ENCODE results near the gene ZBTB45. TPM values are rescaled to one million over a fixed set of nuclear protein-coding genes. Genes with fewer than 3 reads are reported as not detected.
A peak's percentile ranks its signal among the peaks of the same experiment; 100 is the strongest.

The ZBTB45 gene
- total RNA-seq, result 3.7 TPM

- Histone ChIP-seq H3K9me3 (ENCODE audit: control insufficient read depth in 3 of 3, low read length in 3 of 3) (no peaks in the 10 kb centered on the region), H3K9ac (ENCODE audit: low read depth in 1 of 3, low read length in 3 of 3) (peak within 1 kb of the TSS; percentile 95 to 96 (median 95)), H3K27ac (ENCODE audit: low read depth, low read length) (peak within 1 kb of the TSS; percentile 94), H3K4me3 (ENCODE audit: low read length in 3 of 3) (peak within 1 kb of the TSS; percentile 93 to 97 (median 96)), H3K27me3 (ENCODE audit: control insufficient read depth in 3 of 3, insufficient read depth in 3 of 3, low read length in 3 of 3) (no peaks in the 10 kb centered on the region), H3K36me3 (ENCODE audit: control insufficient read depth in 3 of 3, insufficient read depth in 3 of 3, low read length in 3 of 3) (peaks cover 11 to 18% (median 17%) of the 10 kb centered on the region in 3 donors), H3K4me1 (ENCODE audit: control insufficient read depth in 3 of 3, insufficient read depth in 3 of 3, low read length in 3 of 3) (peaks cover 38 to 55% (median 38%) of the 10 kb centered on the region in 3 donors)
Observed at GRCh38 chr19:58519355-58520256, at the start of gene ZBTB45. Gene ZBTB45 (minus strand): TSS chr19:58519810. CDS start chr19:58517673, 2,137 bp downstream.

GRCh38 chr19:58568453-58569130 is 49.0 kb upstream of the ZBTB45 start:
- Histone ChIP-seq H3K36me3 (ENCODE audit: control insufficient read depth in 3 of 3, insufficient read depth in 3 of 3, low read length in 3 of 3) (peaks cover 21 to 30% (median 27%) of the 10 kb centered on the region in 3 donors), H3K9ac (ENCODE audit: low read depth in 1 of 3, low read length in 3 of 3) (peak overlapping the region in 1 of 3 donors; percentile 3), H3K4me1 (ENCODE audit: control insufficient read depth in 3 of 3, insufficient read depth in 3 of 3, low read length in 3 of 3) (peaks cover 9 to 16% (median 15%) of the 10 kb centered on the region in 3 donors), H3K4me3 (ENCODE audit: low read length in 3 of 3) (no peak overlapping the region), H3K27me3 (ENCODE audit: control insufficient read depth in 3 of 3, insufficient read depth in 3 of 3, low read length in 3 of 3) (no peaks in the 10 kb centered on the region), H3K27ac (ENCODE audit: low read depth, low read length) (no peak overlapping the region), H3K9me3 (ENCODE audit: control insufficient read depth in 3 of 3, low read length in 3 of 3) (no peaks in the 10 kb centered on the region)

GRCh38 chr19:58566989-58567388 is 47.4 kb upstream of the ZBTB45 start:
- Histone ChIP-seq H3K4me1 (ENCODE audit: control insufficient read depth in 3 of 3, insufficient read depth in 3 of 3, low read length in 3 of 3) (peaks cover 18 to 23% (median 23%) of the 10 kb centered on the region in 3 donors), H3K9me3 (ENCODE audit: control insufficient read depth in 3 of 3, low read length in 3 of 3) (no peaks in the 10 kb centered on the region), H3K9ac (ENCODE audit: low read depth in 1 of 3, low read length in 3 of 3) (no peak overlapping the region), H3K27ac (ENCODE audit: low read depth, low read length) (no peak overlapping the region), H3K27me3 (ENCODE audit: control insufficient read depth in 3 of 3, insufficient read depth in 3 of 3, low read length in 3 of 3) (no peaks in the 10 kb centered on the region), H3K4me3 (ENCODE audit: low read length in 3 of 3) (no peak overlapping the region), H3K36me3 (ENCODE audit: control insufficient read depth in 3 of 3, insufficient read depth in 3 of 3, low read length in 3 of 3) (peaks cover 21 to 30% (median 27%) of the 10 kb centered on the region in 3 donors)

- H3K4me1 ChIP-seq (ENCODE audit: control insufficient read depth in 3 of 3, insufficient read depth in 3 of 3, low read length in 3 of 3), result peaks cover 36 to 50% (median 43%) of the 10 kb centered on the region in 3 donors
- no peaks in the 10 kb centered on the region for H3K27me3 ChIP-seq (ENCODE audit: control insufficient read depth in 3 of 3, insufficient read depth in 3 of 3, low read length in 3 of 3)
- peak overlapping the region; percentile 65 to 82 (median 70) for H3K9ac ChIP-seq (ENCODE audit: low read depth in 1 of 3, low read length in 3 of 3)
- H3K9me3 ChIP-seq (ENCODE audit: control insufficient read depth in 3 of 3, low read length in 3 of 3), result no peaks in the 10 kb centered on the region
- H3K4me3 ChIP-seq (ENCODE audit: low read length in 3 of 3), result peak overlapping the region in 1 of 3 donors; percentile 22
- H3K36me3 ChIP-seq (ENCODE audit: control insufficient read depth in 3 of 3, insufficient read depth in 3 of 3, low read length in 3 of 3), result peaks cover 6 to 8% (median 8%) of the 10 kb centered on the region in 3 donors
- H3K27ac ChIP-seq (ENCODE audit: low read depth, low read length), result no peak overlapping the region
Observed at GRCh38 chr19:58563823-58564222, 44.2 kb upstream of the ZBTB45 start.

- Histone ChIP-seq H3K27ac (ENCODE audit: low read depth, low read length) (no peak overlapping the region), H3K27me3 (ENCODE audit: control insufficient read depth in 3 of 3, insufficient read depth in 3 of 3, low read length in 3 of 3) (no peaks in the 10 kb centered on the region), H3K36me3 (ENCODE audit: control insufficient read depth in 3 of 3, insufficient read depth in 3 of 3, low read length in 3 of 3) (peaks cover 4% of the 10 kb centered on the region in 3 donors), H3K4me1 (ENCODE audit: control insufficient read depth in 3 of 3, insufficient read depth in 3 of 3, low read length in 3 of 3) (peaks cover 36 to 50% (median 43%) of the 10 kb centered on the region in 3 donors), H3K9me3 (ENCODE audit: control insufficient read depth in 3 of 3, low read length in 3 of 3) (no peaks in the 10 kb centered on the region), H3K9ac (ENCODE audit: low read depth in 1 of 3, low read length in 3 of 3) (peak overlapping the region; percentile 65 to 82 (median 70)), H3K4me3 (ENCODE audit: low read length in 3 of 3) (peak overlapping the region; percentile 67 to 79 (median 79))
Observed at GRCh38 chr19:58563034-58563573, 43.5 kb upstream of the ZBTB45 start.

GRCh38 chr19:58562122-58563033 is 42.8 kb upstream of the ZBTB45 start:
- peaks cover 40 to 55% (median 48%) of the 10 kb centered on the region in 3 donors for H3K4me1 ChIP-seq (ENCODE audit: control insufficient read depth in 3 of 3, insufficient read depth in 3 of 3, low read length in 3 of 3)
- H3K9me3 ChIP-seq (ENCODE audit: control insufficient read depth in 3 of 3, low read length in 3 of 3), result no peaks in the 10 kb centered on the region
- peaks cover 1 to 4% (median 4%) of the 10 kb centered on the region in 3 donors for H3K36me3 ChIP-seq (ENCODE audit: control insufficient read depth in 3 of 3, insufficient read depth in 3 of 3, low read length in 3 of 3)
- H3K27ac ChIP-seq (ENCODE audit: low read depth, low read length), result no peak overlapping the region
- H3K27me3 ChIP-seq (ENCODE audit: control insufficient read depth in 3 of 3, insufficient read depth in 3 of 3, low read length in 3 of 3), result no peaks in the 10 kb centered on the region
- H3K4me3 ChIP-seq (ENCODE audit: low read length in 3 of 3), result peak overlapping the region; percentile 67 to 79 (median 79)
- peak overlapping the region; percentile 65 to 82 (median 70) for H3K9ac ChIP-seq (ENCODE audit: low read depth in 1 of 3, low read length in 3 of 3)

- no peaks in the 10 kb centered on the region for H3K27me3 ChIP-seq (ENCODE audit: control insufficient read depth in 3 of 3, insufficient read depth in 3 of 3, low read length in 3 of 3)
- no peak overlapping the region for H3K27ac ChIP-seq (ENCODE audit: low read depth, low read length)
- no peaks in the 10 kb centered on the region for H3K9me3 ChIP-seq (ENCODE audit: control insufficient read depth in 3 of 3, low read length in 3 of 3)
- H3K4me1 ChIP-seq (ENCODE audit: control insufficient read depth in 3 of 3, insufficient read depth in 3 of 3, low read length in 3 of 3), result peaks cover 49 to 63% (median 56%) of the 10 kb centered on the region in 3 donors
- H3K36me3 ChIP-seq (ENCODE audit: control insufficient read depth in 3 of 3, insufficient read depth in 3 of 3, low read length in 3 of 3), result peaks cover 2 to 5% (median 3%) of the 10 kb centered on the region in 3 donors
- H3K9ac ChIP-seq (ENCODE audit: low read depth in 1 of 3, low read length in 3 of 3), result peak overlapping the region; percentile 65 to 82 (median 70)
- peak overlapping the region; percentile 67 to 79 (median 79) for H3K4me3 ChIP-seq (ENCODE audit: low read length in 3 of 3)
Observed at GRCh38 chr19:58561373-58562121, 41.9 kb upstream of the ZBTB45 start.

- Histone ChIP-seq H3K9ac (ENCODE audit: low read depth in 1 of 3, low read length in 3 of 3) (no peak overlapping the region), H3K4me1 (ENCODE audit: control insufficient read depth in 3 of 3, insufficient read depth in 3 of 3, low read length in 3 of 3) (peaks cover 55 to 69% (median 62%) of the 10 kb centered on the region in 3 donors), H3K4me3 (ENCODE audit: low read length in 3 of 3) (no peak overlapping the region), H3K36me3 (ENCODE audit: control insufficient read depth in 3 of 3, insufficient read depth in 3 of 3, low read length in 3 of 3) (peaks cover 9 to 11% (median 9%) of the 10 kb centered on the region in 3 donors), H3K9me3 (ENCODE audit: control insufficient read depth in 3 of 3, low read length in 3 of 3) (no peaks in the 10 kb centered on the region), H3K27ac (ENCODE audit: low read depth, low read length) (no peak overlapping the region), H3K27me3 (ENCODE audit: control insufficient read depth in 3 of 3, insufficient read depth in 3 of 3, low read length in 3 of 3) (no peaks in the 10 kb centered on the region)
Observed at GRCh38 chr19:58560921-58561320, 41.3 kb upstream of the ZBTB45 start.

Measured in skeletal muscle tissue (tissue), 4 donors.